ENCODE measurements around the gene SLC5A10.
"Not testable (repeated sequence)": the region's sequence is repeated elsewhere in the genome, so short reads cannot be mapped to it uniquely, and the experiment has no call there.

Gene SLC5A10

DNA sequence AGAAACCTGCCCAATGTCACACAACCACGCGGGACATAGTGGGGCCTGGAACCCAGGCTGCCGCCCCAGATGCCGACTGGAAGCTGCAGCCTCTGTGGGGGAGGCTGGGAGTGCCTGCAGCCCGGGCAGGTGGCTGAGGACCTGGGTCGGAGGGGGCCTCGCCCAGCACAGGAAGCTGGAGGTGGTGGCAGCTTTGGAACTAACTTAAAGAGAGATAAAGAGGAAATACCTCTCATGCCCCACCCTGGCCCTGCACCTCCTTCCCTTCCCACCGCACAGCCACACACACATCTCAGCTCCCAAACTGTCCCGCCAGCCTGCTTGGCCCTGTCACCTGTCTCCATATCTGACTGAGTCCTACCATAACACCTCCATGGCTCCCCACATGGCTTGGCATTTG, 88.4 kb downstream of the SLC5A10 start:
- not testable (repeated sequence) for DNase-seq (ENCODE audit: low read depth, low spot score)

- not testable (repeated sequence) for DNase-seq (ENCODE audit: low read depth, low spot score)
These were observed 89.9 kb downstream of the SLC5A10 start for GRCh38 chr17:19041871-19042270.

- DNase-seq (ENCODE audit: low read depth, low spot score), result not testable (repeated sequence)
These were observed 90.4 kb downstream of the SLC5A10 start for GRCh38 chr17:19042369-19042768.

- DNase-seq (ENCODE audit: low read depth, low spot score), result not testable (repeated sequence)
These were observed 91.1 kb downstream of the SLC5A10 start for GRCh38 chr17:19043032-19043431.

GRCh38 chr17:19044643-19045042, 92.7 kb downstream of the SLC5A10 start:
- not testable (repeated sequence) for DNase-seq (ENCODE audit: low read depth, low spot score)

DNA sequence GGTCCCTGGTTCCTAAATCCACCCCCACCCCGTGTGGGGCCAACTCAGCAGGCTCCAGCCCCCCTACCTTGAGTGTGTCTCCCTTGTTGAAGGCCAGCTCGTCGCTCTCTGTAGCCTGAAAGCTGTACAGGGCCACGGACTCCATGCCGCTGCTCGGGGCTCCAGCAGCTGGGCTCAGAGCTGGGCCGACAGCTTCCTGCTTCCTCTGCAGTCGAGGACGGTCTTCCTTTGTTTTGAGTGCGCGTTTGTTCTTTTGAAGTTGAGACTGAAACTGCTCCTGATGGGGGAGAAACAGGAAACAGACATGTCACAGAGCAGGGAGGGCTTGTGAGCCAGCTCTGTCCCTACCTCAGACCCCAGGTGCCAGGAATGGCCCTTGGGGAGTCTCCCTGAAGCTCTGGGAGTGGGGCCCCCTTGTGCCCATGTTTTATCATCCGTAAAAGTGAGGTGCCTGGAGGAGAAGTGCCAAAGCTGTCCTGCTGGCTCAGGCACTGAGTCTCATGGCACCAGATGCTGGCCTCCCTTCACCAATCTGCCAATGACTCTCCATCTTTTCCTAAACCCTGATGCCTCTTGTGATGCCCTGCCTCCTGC, 94.9 kb downstream of the SLC5A10 start, which contains the start of gene GRAP:
Gene GRAP (minus strand): TSS at position 176 of the 594 bp plus-strand sequence. CDS start 31 bp downstream, at position 145.
- DNase-seq (ENCODE audit: low read depth, low spot score), result not testable (repeated sequence)

- DNase-seq (ENCODE audit: low read depth, low spot score), result not testable (repeated sequence)
These were observed 95.5 kb downstream of the SLC5A10 start for GRCh38 chr17:19047510-19047909.

DNA sequence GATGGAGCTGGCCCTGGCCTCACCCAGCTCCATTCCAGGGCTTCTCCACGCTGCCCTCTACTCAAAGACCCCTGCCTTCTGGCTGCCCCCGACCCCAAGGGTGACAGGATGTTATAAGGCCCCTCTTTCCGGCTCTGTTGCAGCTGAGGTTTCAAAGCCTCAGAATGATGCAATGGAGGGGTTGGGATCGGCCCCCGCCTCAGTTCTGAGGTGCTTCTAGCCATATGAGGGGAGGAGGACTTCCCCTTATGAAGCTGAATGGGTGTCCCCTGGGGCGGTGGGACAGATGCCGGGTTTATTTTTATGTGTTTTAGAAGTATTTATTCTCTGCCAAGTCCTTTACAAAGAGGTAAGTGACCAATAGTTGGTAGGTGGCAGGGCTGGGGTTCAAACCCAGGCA, 96.9 kb downstream of the SLC5A10 start:
- DNase-seq (ENCODE audit: low read depth, low spot score), result not testable (repeated sequence)

GRCh38 chr17:19055447-19055846, 103.5 kb downstream of the SLC5A10 start:
- not testable (repeated sequence) for DNase-seq (ENCODE audit: low read depth, low spot score)

DNA sequence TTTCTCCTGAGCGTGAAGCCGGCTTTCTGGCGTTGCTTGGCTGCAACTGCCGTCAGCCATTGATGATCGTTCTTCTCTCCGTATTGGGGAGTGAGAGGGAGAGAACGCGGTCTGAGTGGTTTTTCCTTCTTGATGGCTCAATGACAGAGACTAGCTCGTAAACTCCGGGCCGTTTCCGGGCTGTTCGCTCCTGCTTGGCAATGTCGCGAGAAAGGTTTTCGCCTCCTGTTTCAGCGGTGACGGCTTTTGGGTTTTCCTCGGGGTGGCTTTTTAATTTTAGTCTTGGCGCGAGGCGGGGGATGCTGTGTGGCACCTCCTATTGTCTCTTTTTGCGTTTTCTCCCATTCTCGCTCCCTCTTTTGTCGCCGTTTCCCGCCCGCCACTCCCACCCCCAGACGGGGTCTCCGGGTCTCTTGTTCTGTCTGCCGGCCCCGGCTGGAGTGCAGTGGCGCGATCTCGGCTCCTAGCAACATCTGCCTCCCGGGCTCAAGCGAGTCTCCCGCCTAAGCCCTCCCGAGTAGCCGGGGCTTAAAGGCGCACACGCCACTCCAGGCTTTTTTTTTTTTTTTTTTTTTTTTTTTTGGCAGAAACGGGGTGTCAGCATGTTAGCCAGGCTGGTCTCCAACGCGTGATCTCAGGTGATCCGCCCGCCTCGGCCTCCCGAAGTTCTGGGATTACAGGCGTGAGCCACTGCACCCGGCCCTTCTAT, 110.2 kb downstream of the SLC5A10 start:
- not testable (repeated sequence) for DNase-seq (ENCODE audit: low read depth, low spot score)

GRCh38 chr17:19062718-19063325, 110.9 kb downstream of the SLC5A10 start:
- not testable (repeated sequence) for DNase-seq (ENCODE audit: low read depth, low spot score)

- DNase-seq (ENCODE audit: low read depth, low spot score), result peak; percentile 63
These were observed 111.5 kb downstream of the SLC5A10 start for GRCh38 chr17:19063326-19063956.

GRCh38 chr17:19064378-19064777, 112.4 kb downstream of the SLC5A10 start:
- DNase-seq (ENCODE audit: low read depth, low spot score), result not testable (repeated sequence)

GRCh38 chr17:19070318-19071168, 118.6 kb downstream of the SLC5A10 start:
- DNase-seq (ENCODE audit: low read depth, low spot score), result not testable (repeated sequence)

Data from activated CD4-positive, CD25-positive, alpha-beta regulatory T cell treated with anti-CD3 and anti-CD28 coated beads, Interleukin-2, amount 50 U/mL, for 16 hours (primary cell).